NCI-H1105 treated with DMSO at 0.1 percent for 48 hours (cell line): Measurements from ENCODE around the gene NCMAP.

Experiments
- DNase-seq: peaks from one replicate; lab custom pipeline; 2025; lab: John Stamatoyannopoulos, UW

NCMAP gene

GRCh38 chr1:24570265-24571125, 14.6 kb downstream of the NCMAP start:
- DNase-seq, result no peak

- DNase-seq, result no peak
Observed at GRCh38 chr1:24572301-24572700, 16.4 kb downstream of the NCMAP start.

- no peak for DNase-seq
Observed at GRCh38 chr1:24575905-24576587, 20.2 kb downstream of the NCMAP start.

- no peak for DNase-seq
Observed at GRCh38 chr1:24578846-24579245, 23.0 kb downstream of the NCMAP start.

- DNase-seq, result no peak
Observed at GRCh38 chr1:24580756-24581155, 24.9 kb downstream of the NCMAP start.

GRCh38 chr1:24584171-24584647, 28.3 kb downstream of the NCMAP start:
- no peak for DNase-seq

- no peak for DNase-seq
Observed at GRCh38 chr1:24586119-24586518, 30.2 kb downstream of the NCMAP start.

- peak; percentile 81 for DNase-seq
Observed at GRCh38 chr1:24586970-24587820, 31.3 kb downstream of the NCMAP start.

GRCh38 chr1:24588573-24588972, 32.7 kb downstream of the NCMAP start:
- DNase-seq, result no peak

GRCh38 chr1:24589200-24589599, 33.3 kb downstream of the NCMAP start:
- no peak for DNase-seq

GRCh38 chr1:24591781-24592180, 35.9 kb downstream of the NCMAP start:
- DNase-seq, result no peak

- no peak for DNase-seq
Observed at GRCh38 chr1:24594328-24594598, 38.4 kb downstream of the NCMAP start.

- DNase-seq, result no peak
Observed at GRCh38 chr1:24596401-24596880, 40.6 kb downstream of the NCMAP start.

- DNase-seq, result no peak
Observed at GRCh38 chr1:24599265-24599664, 43.4 kb downstream of the NCMAP start.

- DNase-seq, result no peak
Observed at GRCh38 chr1:24600551-24600950, 44.7 kb downstream of the NCMAP start.

GRCh38 chr1:24605534-24606295, 49.8 kb downstream of the NCMAP start:
- DNase-seq, result no peak

- DNase-seq, result no peak
Observed at GRCh38 chr1:24606296-24606605, 50.4 kb downstream of the NCMAP start.

- no peak for DNase-seq
Observed at GRCh38 chr1:24606621-24607020, 50.7 kb downstream of the NCMAP start.

GRCh38 chr1:24609949-24610517, 54.1 kb downstream of the NCMAP start:
- DNase-seq, result no peak

- no peak for DNase-seq
Observed at GRCh38 chr1:24619376-24619775, 63.5 kb downstream of the NCMAP start.

- DNase-seq, result no peak
Observed at GRCh38 chr1:24620678-24621077, 64.8 kb downstream of the NCMAP start.

GRCh38 chr1:24621121-24621520, 65.2 kb downstream of the NCMAP start:
- no peak for DNase-seq
